Endothelial cell of umbilical vein (primary cell): Measurements from ENCODE around the gene DPP6.

Source experiments
- POLR2AphosphoS5 ChIP-seq: IDR thresholded peaks from 2 replicates; pipeline ENCODE4 v1.6.1; 2012; ENCODE audit warnings: low read depth, mild to moderate bottlenecking, control low read depth, low read length, moderate library complexity; ENCODE audit not compliant: insufficient read depth
- TF ChIP-seq, protein P1 (sequence below), 2 donors: IDR thresholded peaks; 1 replicate in 1 of 2; 2 replicates in 1 of 2; pipeline ENCODE4 v1.5.1; 2011; ENCODE audit warnings: low read length in 2 of 2, mild to moderate bottlenecking in 2 of 2, moderate library complexity in 2 of 2, control low read depth in 1 of 2, inconsistent platforms in 1 of 2, low read depth in 1 of 2; ENCODE audit not compliant: insufficient read depth in 1 of 2; ENCODE audit errors: extremely low read depth in 1 of 2

DNA sequence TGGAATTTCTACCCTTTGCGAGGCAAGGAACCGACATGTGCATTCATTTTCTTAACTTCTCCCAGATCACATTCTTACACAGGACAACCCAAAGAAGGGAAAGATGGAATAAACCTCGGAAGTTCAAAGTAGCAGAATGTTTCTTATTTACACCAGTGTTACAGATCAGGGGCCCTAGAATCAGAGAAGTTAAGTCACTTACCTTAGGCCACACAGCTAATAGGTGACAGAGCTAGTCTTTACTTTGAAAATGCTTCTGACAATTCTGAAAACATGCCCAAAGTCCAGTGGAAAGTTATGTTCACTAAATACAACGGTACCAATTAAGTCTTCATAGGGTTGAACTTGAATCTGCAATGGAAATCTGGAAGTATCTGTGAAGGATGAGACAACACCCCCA lies 437.7 kb downstream of the DPP6 start:
- TF ChIP-seq, protein P1, sequence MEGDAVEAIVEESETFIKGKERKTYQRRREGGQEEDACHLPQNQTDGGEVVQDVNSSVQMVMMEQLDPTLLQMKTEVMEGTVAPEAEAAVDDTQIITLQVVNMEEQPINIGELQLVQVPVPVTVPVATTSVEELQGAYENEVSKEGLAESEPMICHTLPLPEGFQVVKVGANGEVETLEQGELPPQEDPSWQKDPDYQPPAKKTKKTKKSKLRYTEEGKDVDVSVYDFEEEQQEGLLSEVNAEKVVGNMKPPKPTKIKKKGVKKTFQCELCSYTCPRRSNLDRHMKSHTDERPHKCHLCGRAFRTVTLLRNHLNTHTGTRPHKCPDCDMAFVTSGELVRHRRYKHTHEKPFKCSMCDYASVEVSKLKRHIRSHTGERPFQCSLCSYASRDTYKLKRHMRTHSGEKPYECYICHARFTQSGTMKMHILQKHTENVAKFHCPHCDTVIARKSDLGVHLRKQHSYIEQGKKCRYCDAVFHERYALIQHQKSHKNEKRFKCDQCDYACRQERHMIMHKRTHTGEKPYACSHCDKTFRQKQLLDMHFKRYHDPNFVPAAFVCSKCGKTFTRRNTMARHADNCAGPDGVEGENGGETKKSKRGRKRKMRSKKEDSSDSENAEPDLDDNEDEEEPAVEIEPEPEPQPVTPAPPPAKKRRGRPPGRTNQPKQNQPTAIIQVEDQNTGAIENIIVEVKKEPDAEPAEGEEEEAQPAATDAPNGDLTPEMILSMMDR (IDR thresholded peaks at IDR 0.05; ENCODE audit: extremely low read depth in 1 of 2, insufficient read depth in 1 of 2, low read depth in 1 of 2, low read length in 2 of 2), result no peak
- TF ChIP-seq POLR2AphosphoS5, result no peak
